GM23248 (cell line): ENCODE data around the gene MTCL1. TPM values are rescaled to one million over a fixed set of nuclear protein-coding genes. Genes with fewer than 3 reads are reported as not detected.

Source experiments
- DNase-seq: peaks from one replicate; pipeline ENCODE4 v3.0.0-alpha.2; 2015
- H2AFZ ChIP-seq: fragments of 200-600 bp; sonication (generic); 2 replicates; pipeline ENCODE4 v1.6.1; 2016; ENCODE audit warnings: antibody characterized with exemption
- H3F3A ChIP-seq: fragments of 200-600 bp; sonication (generic); 2 replicates; pipeline ENCODE4 v1.6.1; 2016; ENCODE audit warnings: mild to moderate bottlenecking, antibody characterized with exemption, mixed run types; ENCODE audit not compliant: insufficient read depth
- H3K27ac ChIP-seq: fragments of 200-600 bp; sonication (generic); 2 replicates; pipeline ENCODE4 v1.5.1; 2016; ENCODE audit warnings: mild to moderate bottlenecking
- H3K27me3 ChIP-seq: fragments of 200-600 bp; sonication (generic); replicated peaks from 2 replicates; pipeline ENCODE4 v1.6.1; 2016; ENCODE audit warnings: mild to moderate bottlenecking; ENCODE audit not compliant: insufficient read depth
- H3K36me3 ChIP-seq: fragments of 200-600 bp; sonication (generic); 2 replicates; pipeline ENCODE4 v1.6.1; 2016; ENCODE audit warnings: low read depth, mild to moderate bottlenecking
- H3K4me1 ChIP-seq: fragments of 200-600 bp; sonication (generic); 2 replicates; pipeline ENCODE4 v1.6.1; 2016; ENCODE audit warnings: mild to moderate bottlenecking; ENCODE audit not compliant: insufficient read depth
- H3K4me2 ChIP-seq: fragments of 200-600 bp; sonication (generic); one replicate; pipeline ENCODE4 v1.6.1; 2016; ENCODE audit warnings: mild to moderate bottlenecking; ENCODE audit not compliant: unreplicated experiment
- H3K4me3 ChIP-seq: fragments of 200-600 bp; sonication (generic); 2 replicates; pipeline ENCODE4 v1.5.1; 2016; ENCODE audit warnings: mild to moderate bottlenecking
- H3K79me2 ChIP-seq: fragments of 200-600 bp; sonication (generic); 2 replicates; pipeline ENCODE4 v1.6.1; 2016; ENCODE audit warnings: mild to moderate bottlenecking; ENCODE audit not compliant: insufficient read depth
- H3K9ac ChIP-seq: fragments of 200-600 bp; sonication (generic); 2 replicates; pipeline ENCODE4 v1.6.1; 2016; ENCODE audit warnings: mild to moderate bottlenecking
- H3K9me2 ChIP-seq: fragments of 200-600 bp; sonication (generic); 2 replicates; pipeline ENCODE4 v1.6.1; 2016; ENCODE audit warnings: mixed run types, mild to moderate bottlenecking, moderate library complexity; ENCODE audit not compliant: insufficient read depth
- H3K9me3 ChIP-seq: fragments of 200-600 bp; sonication (generic); one replicate; pipeline ENCODE4 v1.6.1; 2017; ENCODE audit warnings: low read depth
- H4K20me1 ChIP-seq: fragments of 200-600 bp; sonication (generic); 2 replicates; pipeline ENCODE4 v1.6.0; 2016; ENCODE audit not compliant: insufficient read depth
- EZH2 ChIP-seq: fragments of 200-600 bp; sonication (generic); IDR thresholded peaks from 2 replicates; pipeline ENCODE4 v1.6.1; 2018; ENCODE audit warnings: antibody characterized with exemption, mild to moderate bottlenecking; ENCODE audit not compliant: insufficient read depth, poor library complexity, severe bottlenecking
- EZH2phosphoT487 ChIP-seq: fragments of 200-600 bp; sonication (generic); IDR thresholded peaks from 2 replicates; pipeline ENCODE4 v1.6.1; 2018; ENCODE audit warnings: antibody characterized with exemption, moderate library complexity, mild to moderate bottlenecking, low read depth; ENCODE audit not compliant: insufficient read depth
- WGBS, 2 experiments: methylation state at CpG; one replicate each; pipeline ENCODE4 v1.1.6; 2015 to 2017; ENCODE audit warnings: low lambda C conversion rate in 2 of 2, low coverage in 1 of 2; ENCODE audit errors: missing lambda C conversion rate in 2 of 2; 5-methylcytosine and 5-hydroxymethylcytosine counted together
- in situ Hi-C: fragments of 300-500 bp; cut with MboI; formaldehyde crosslinking; loops from 2 replicates; pipeline ENCODE4 v1.15.0; 2020
- polyA plus RNA-seq: library from polyadenylated mRNA; unstranded; fragments of >200 nt; fragmentation: Nextera tagmentation; extraction: Ambion mirVana; gene quantifications from 2 replicates; pipeline ENCODE4 v1.2.1, GENCODE V29; 2016
- total RNA-seq: library from RNA; depleted of rRNA; stranded (reverse); fragments of >200 nt; shearing (Covaris generic); gene quantifications from 2 replicates; pipeline ENCODE4 v1.2.3, GENCODE V29; 2014

The MTCL1 gene
- total and polyA plus RNA-seq, 2 experiments from 2014 or later: 10.3 to 36.9 TPM

DNA sequence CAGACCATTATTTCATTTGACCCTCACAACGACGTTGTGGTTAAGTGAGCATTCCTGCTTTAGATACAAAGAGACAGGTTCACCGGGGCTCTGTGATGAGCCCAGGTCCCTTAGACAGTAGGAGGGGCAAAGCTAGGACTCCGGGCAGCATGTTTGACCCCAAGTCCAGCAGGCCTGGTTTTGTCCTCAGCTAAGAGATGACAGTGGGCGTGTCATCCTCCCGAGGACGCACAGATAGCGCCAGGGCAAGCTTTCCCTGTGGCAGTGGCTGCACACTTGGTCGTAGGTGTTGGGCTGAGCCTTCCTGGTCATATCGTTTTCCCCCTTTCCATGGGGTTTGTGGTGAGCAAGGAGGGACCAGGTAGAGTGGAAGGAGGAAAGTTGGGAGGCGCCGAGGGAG is 76.3 kb downstream of the MTCL1 start:
- H3K9me3 ChIP-seq: no peaks in the 10 kb centered on the region
- H3K9me2 ChIP-seq: no peaks in the 10 kb centered on the region
- 85 to 87% methylated on average over 12 of the region's 12 CpGs for WGBS, 2 experiments
- no peaks in the 10 kb centered on the region for H3K4me1 ChIP-seq
- in situ Hi-C loops: no loop called here
- H3K27me3 ChIP-seq: no peaks in the 10 kb centered on the region
- no peak overlapping the region for H2AFZ ChIP-seq
- no peak overlapping the region for H3K4me2 ChIP-seq
- H3K36me3 ChIP-seq: peaks cover 36% of the 10 kb centered on the region; the same call in 1 of the 2 replicates
- H3F3A ChIP-seq: no peaks in the 10 kb centered on the region
- no peak for DNase-seq
- TF ChIP-seq EZH2 (no peak), EZH2phosphoT487 (no peak)
- H4K20me1 ChIP-seq: no peaks in the 10 kb centered on the region
- peaks cover 9% of the 10 kb centered on the region; the same call in 1 of the 2 replicates for H3K79me2 ChIP-seq
- no peak overlapping the region for H3K27ac ChIP-seq
- H3K4me3 ChIP-seq: no peak overlapping the region
- H3K9ac ChIP-seq: no peak overlapping the region

DNA sequence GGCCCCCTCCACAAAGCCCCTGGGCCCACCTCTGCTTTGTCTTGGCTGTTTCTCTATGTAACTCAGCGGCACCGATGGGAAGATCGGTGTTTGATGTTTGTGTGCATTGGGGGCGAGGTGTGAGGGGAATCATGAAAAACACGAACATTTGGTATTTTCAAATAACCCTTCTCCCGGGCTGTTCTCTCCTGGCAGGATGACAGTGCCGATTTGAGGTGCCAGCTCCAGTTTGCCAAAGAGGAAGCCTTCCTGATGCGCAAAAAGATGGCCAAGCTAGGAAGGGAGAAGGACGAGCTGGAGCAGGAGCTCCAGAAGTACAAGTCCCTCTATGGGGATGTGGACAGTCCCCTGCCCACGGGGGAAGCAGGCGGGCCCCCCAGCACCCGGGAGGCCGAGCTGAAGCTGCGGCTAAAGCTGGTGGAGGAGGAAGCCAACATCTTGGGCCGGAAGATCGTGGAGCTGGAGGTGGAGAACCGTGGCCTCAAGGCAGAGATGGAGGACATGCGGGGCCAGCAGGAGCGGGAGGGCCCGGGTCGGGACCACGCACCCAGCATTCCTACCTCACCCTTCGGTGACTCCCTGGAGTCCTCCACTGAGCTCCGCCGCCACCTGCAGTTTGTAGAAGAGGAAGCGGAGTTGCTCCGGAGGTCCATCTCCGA is 78.1 kb downstream of the MTCL1 start:
- no peak overlapping the region for H3K9ac ChIP-seq
- 93 to 94% methylated on average over 26 to 27 of the region's 28 CpGs for WGBS, 2 experiments
- no peak overlapping the region for H2AFZ ChIP-seq
- H3K79me2 ChIP-seq: no peaks in the 10 kb centered on the region; the same call in 1 of the 2 replicates
- no peaks in the 10 kb centered on the region for H3K27me3 ChIP-seq
- in situ Hi-C loops: no loop called here
- no peaks in the 10 kb centered on the region for H3K4me1 ChIP-seq
- no peaks in the 10 kb centered on the region for H4K20me1 ChIP-seq
- H3F3A ChIP-seq: no peaks in the 10 kb centered on the region
- H3K4me2 ChIP-seq: no peak overlapping the region
- H3K9me2 ChIP-seq: no peaks in the 10 kb centered on the region
- no peak for TF ChIP-seq EZH2
- no peak for TF ChIP-seq EZH2phosphoT487
- H3K9me3 ChIP-seq: no peaks in the 10 kb centered on the region
- no peak overlapping the region for H3K4me3 ChIP-seq
- H3K36me3 ChIP-seq: peaks cover 45% of the 10 kb centered on the region; the same call in 1 of the 2 replicates
- no peak overlapping the region for H3K27ac ChIP-seq
- DNase-seq: no peak

DNA sequence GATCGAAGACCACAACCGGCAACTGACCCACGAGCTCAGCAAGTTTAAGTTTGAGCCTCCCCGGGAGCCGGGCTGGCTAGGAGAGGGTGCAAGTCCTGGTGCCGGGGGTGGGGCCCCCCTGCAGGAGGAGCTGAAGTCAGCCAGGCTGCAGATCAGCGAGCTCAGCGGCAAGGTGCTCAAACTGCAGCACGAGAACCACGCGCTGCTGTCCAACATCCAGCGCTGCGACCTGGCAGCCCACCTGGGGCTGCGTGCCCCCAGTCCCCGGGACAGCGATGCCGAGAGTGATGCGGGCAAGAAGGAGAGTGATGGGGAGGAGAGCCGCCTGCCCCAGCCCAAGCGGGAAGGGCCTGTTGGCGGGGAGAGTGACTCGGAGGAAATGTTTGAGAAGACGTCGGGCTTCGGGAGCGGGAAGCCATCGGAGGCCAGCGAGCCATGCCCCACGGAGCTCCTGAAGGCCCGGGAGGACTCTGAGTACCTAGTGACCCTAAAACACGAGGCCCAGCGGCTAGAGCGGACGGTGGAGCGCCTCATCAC is 78.7 kb downstream of the MTCL1 start:
- in situ Hi-C loops: no loop called here
- no peak for DNase-seq

DNA sequence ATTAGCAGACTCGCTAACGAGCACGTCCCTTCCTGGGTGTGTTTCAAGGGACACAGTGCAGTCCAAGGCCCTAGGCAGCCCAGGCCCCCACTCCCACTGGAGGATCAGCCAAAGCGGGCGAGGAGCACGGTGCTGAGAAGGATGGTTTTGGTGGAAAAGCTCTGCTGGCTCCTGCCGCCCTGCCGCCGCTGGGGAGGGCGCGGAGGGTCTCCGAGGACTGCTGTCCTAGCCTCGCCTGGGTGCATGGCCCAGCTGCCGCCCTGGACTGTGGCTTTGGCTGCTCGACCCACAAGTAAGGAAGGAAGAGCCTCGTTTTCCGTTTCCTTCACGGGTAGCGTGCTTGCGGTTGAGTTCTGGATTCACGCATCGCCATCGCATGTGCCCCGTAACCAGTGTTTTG is 79.9 kb downstream of the MTCL1 start:
- H3K27ac ChIP-seq: no peak overlapping the region
- H2AFZ ChIP-seq: no peak overlapping the region
- H3K79me2 ChIP-seq: peaks cover 3% of the 10 kb centered on the region; the same call in 1 of the 2 replicates
- H3K9me3 ChIP-seq: no peaks in the 10 kb centered on the region
- H3K36me3 ChIP-seq: peaks cover 47% of the 10 kb centered on the region
- TF ChIP-seq EZH2 (no peak), EZH2phosphoT487 (no peak)
- H3K9me2 ChIP-seq: no peaks in the 10 kb centered on the region
- H3F3A ChIP-seq: no peaks in the 10 kb centered on the region
- no peaks in the 10 kb centered on the region for H3K27me3 ChIP-seq
- H3K9ac ChIP-seq: no peak overlapping the region
- WGBS, 2 experiments: 96% methylated on average over 21 to 24 of the region's 24 CpGs
- no peaks in the 10 kb centered on the region for H4K20me1 ChIP-seq
- no peak for DNase-seq
- in situ Hi-C loops: no loop called here
- H3K4me3 ChIP-seq: no peak overlapping the region
- H3K4me2 ChIP-seq: no peak overlapping the region
- no peaks in the 10 kb centered on the region for H3K4me1 ChIP-seq

More for the DNA sequence above, 78.7 kb downstream of the MTCL1 start:
- Histone ChIP-seq H3K9me3 (no peaks in the 10 kb centered on the region), H3K4me2 (no peak overlapping the region), H3F3A (no peaks in the 10 kb centered on the region), H2AFZ (no peak overlapping the region), H3K9ac (no peak overlapping the region), H3K79me2 (peaks cover 3% of the 10 kb centered on the region; the same call in 1 of the 2 replicates), H3K27me3 (no peaks in the 10 kb centered on the region), H3K4me1 (no peaks in the 10 kb centered on the region), H4K20me1 (no peaks in the 10 kb centered on the region), H3K27ac (no peak overlapping the region), H3K36me3 (peaks cover 46% of the 10 kb centered on the region), H3K4me3 (no peak overlapping the region), H3K9me2 (no peaks in the 10 kb centered on the region)
- WGBS, 2 experiments: 95 to 96% methylated on average over 33 to 35 of the region's 35 CpGs
- TF ChIP-seq EZH2phosphoT487 (no peak), EZH2 (no peak)
